ENCODE results near the gene LRRC32.

DNA sequence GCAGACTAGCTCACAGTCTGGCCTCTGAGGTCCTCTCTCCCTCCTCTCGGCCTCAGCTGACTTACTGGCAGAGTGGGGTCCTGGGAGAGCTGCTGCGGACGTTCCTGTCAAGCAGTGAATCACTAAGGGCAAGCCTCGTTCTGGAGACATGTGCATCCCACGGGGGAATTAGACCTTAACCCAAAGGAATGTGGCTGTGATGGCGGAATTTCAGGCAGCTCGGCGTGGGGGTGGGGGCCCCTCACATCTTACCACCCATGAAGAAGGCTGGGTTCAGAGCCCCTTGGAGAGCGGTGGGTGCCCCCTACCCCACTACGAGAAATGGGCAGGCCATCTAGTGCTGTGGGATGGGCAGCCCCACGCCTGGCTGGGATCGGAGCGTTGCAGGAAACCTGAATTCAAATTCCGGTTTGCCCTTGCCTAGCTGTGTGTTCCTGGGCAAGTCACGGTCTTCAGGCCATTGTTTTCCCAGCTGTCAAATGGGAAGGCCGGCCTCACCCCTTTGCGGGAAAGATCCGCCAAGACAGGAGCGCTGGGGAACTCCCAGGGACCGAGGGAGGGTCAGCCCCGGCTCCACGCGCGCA is 554 bp downstream of the LRRC32 start:
- TF ChIP-seq, protein P1, sequence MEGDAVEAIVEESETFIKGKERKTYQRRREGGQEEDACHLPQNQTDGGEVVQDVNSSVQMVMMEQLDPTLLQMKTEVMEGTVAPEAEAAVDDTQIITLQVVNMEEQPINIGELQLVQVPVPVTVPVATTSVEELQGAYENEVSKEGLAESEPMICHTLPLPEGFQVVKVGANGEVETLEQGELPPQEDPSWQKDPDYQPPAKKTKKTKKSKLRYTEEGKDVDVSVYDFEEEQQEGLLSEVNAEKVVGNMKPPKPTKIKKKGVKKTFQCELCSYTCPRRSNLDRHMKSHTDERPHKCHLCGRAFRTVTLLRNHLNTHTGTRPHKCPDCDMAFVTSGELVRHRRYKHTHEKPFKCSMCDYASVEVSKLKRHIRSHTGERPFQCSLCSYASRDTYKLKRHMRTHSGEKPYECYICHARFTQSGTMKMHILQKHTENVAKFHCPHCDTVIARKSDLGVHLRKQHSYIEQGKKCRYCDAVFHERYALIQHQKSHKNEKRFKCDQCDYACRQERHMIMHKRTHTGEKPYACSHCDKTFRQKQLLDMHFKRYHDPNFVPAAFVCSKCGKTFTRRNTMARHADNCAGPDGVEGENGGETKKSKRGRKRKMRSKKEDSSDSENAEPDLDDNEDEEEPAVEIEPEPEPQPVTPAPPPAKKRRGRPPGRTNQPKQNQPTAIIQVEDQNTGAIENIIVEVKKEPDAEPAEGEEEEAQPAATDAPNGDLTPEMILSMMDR (IDR thresholded peaks at IDR 0.05; ENCODE audit: poor library complexity, severe bottlenecking), result no peak
- TF ChIP-seq POLR2AphosphoS5 (IDR thresholded peaks at IDR 0.05), result no peak
- no peak for TF ChIP-seq RAD21 (conservative IDR thresholded peaks at IDR 0.05)
- TF ChIP-seq EZH2 (IDR thresholded peaks at IDR 0.05; ENCODE audit: borderline replicate concordance, insufficient read depth, low read length, poor library complexity, severe bottlenecking), result no peak
- TF ChIP-seq SMC3 (conservative IDR thresholded peaks at IDR 0.05; ENCODE audit: poor library complexity), result no peak

Measured in neural cell (in vitro differentiated cells).